H9 (cell line): ENCODE data around the gene NFE2. TPM values are rescaled to one million over a fixed set of nuclear protein-coding genes. Genes with fewer than 3 reads are reported as not detected.
A peak's percentile ranks its signal among the peaks of the same experiment; 100 is the strongest.

Experiments
- DNase-seq: peaks from one replicate; pipeline ENCODE4 v3.0.0-alpha.2; 2017
- H2AFZ ChIP-seq: one replicate; pipeline ENCODE4 v1.6.1; 2013; ENCODE audit warnings: mild to moderate bottlenecking, low read length, control low read depth, moderate library complexity
- H2AK5ac ChIP-seq: 2 replicates; pipeline ENCODE4 v1.6.1; 2013; ENCODE audit warnings: low read length, control low read depth, mixed read lengths; ENCODE audit not compliant: insufficient read length
- H2BK120ac ChIP-seq: one replicate; pipeline ENCODE4 v1.6.1; 2013; ENCODE audit warnings: low read depth, mild to moderate bottlenecking, low read length, control low read depth, inconsistent platforms; ENCODE audit not compliant: poor library complexity, severe bottlenecking
- H2BK12ac ChIP-seq: 2 replicates; pipeline ENCODE4 v1.6.1; 2013; ENCODE audit warnings: low read length, control low read depth, mixed read lengths, low read depth; ENCODE audit not compliant: insufficient read length
- H2BK15ac ChIP-seq: 2 replicates; pipeline ENCODE4 v1.6.1; 2013; ENCODE audit warnings: low read depth, low read length, control low read depth
- H2BK20ac ChIP-seq: one replicate; pipeline ENCODE4 v1.6.1; 2013; ENCODE audit warnings: low read depth, mild to moderate bottlenecking, low read length, control low read depth, inconsistent platforms; ENCODE audit not compliant: poor library complexity, severe bottlenecking
- H2BK5ac ChIP-seq: 2 replicates; pipeline ENCODE4 v1.6.1; 2013; ENCODE audit warnings: low read length, control low read depth, mixed read lengths; ENCODE audit not compliant: insufficient read length
- H3K14ac ChIP-seq: 2 replicates; pipeline ENCODE4 v1.6.1; 2013; ENCODE audit warnings: low read length, control low read depth; ENCODE audit not compliant: insufficient read depth
- H3K18ac ChIP-seq: 2 replicates; pipeline ENCODE4 v1.6.1; 2013; ENCODE audit warnings: low read depth, mild to moderate bottlenecking, mixed read lengths, low read length, control low read depth; ENCODE audit not compliant: insufficient read length
- H3K23ac ChIP-seq: 2 replicates; pipeline ENCODE4 v1.6.1; 2013; ENCODE audit warnings: low read length, control low read depth, mixed read lengths, low read depth; ENCODE audit not compliant: insufficient read length
- H3K23me2 ChIP-seq: 2 replicates; pipeline ENCODE4 v1.6.1; 2013; ENCODE audit warnings: low read depth, mild to moderate bottlenecking, mixed read lengths, low read length, control low read depth; ENCODE audit not compliant: insufficient read length, poor library complexity, severe bottlenecking
- H3K27ac ChIP-seq: 2 replicates; pipeline ENCODE4 v1.5.1; 2013; ENCODE audit warnings: low read length, control low read depth, mixed read lengths, low read depth; ENCODE audit not compliant: insufficient read length
- H3K27me3 ChIP-seq: 2 replicates; pipeline ENCODE4 v1.6.1; 2013; ENCODE audit warnings: low read length, control low read depth, inconsistent platforms; ENCODE audit not compliant: insufficient read depth
- H3K4ac ChIP-seq: 2 replicates; pipeline ENCODE4 v1.6.1; 2013; ENCODE audit warnings: low read depth, mild to moderate bottlenecking, control low read depth, inconsistent platforms, low read length, moderate library complexity
- H3K4me1 ChIP-seq: 2 replicates; pipeline ENCODE4 v1.6.1; 2013; ENCODE audit warnings: low read length, control low read depth, inconsistent platforms; ENCODE audit not compliant: insufficient read depth
- H3K4me2 ChIP-seq: 2 replicates; pipeline ENCODE4 v1.6.1; 2013; ENCODE audit warnings: low read length, control low read depth, mixed read lengths; ENCODE audit not compliant: insufficient read length, insufficient read depth
- H3K56ac ChIP-seq: 2 replicates; pipeline ENCODE4 v1.6.1; 2013; ENCODE audit warnings: low read depth, mild to moderate bottlenecking, mixed read lengths, low read length, control low read depth; ENCODE audit not compliant: insufficient read length
- H3K79me1 ChIP-seq: 2 replicates; pipeline ENCODE4 v1.6.1; 2013; ENCODE audit warnings: low read depth, mild to moderate bottlenecking, moderate library complexity, low read length, control low read depth, inconsistent platforms; ENCODE audit not compliant: insufficient read depth, poor library complexity, severe bottlenecking
- H3K79me2 ChIP-seq: 2 replicates; pipeline ENCODE4 v1.6.1; 2013; ENCODE audit warnings: low read length, control low read depth, inconsistent platforms; ENCODE audit not compliant: insufficient read depth
- H3K9ac ChIP-seq: 2 replicates; pipeline ENCODE4 v1.6.1; 2013; ENCODE audit warnings: low read length, control low read depth, mixed read lengths; ENCODE audit not compliant: insufficient read length; ENCODE audit errors: extremely low read depth
- H3K9me3 ChIP-seq: one replicate; pipeline ENCODE4 v1.6.1; 2013; ENCODE audit warnings: low read depth, low read length, inconsistent platforms; ENCODE audit not compliant: control insufficient read depth
- H3T11ph ChIP-seq: one replicate; pipeline ENCODE4 v1.6.1; 2013; ENCODE audit warnings: mild to moderate bottlenecking, low read length, control low read depth, inconsistent platforms
- H4K20me1 ChIP-seq: one replicate; pipeline ENCODE4 v1.6.1; 2013; ENCODE audit not compliant: control insufficient read depth, insufficient read length, insufficient read depth
- H4K5ac ChIP-seq: 2 replicates; pipeline ENCODE4 v1.6.1; 2013; ENCODE audit warnings: low read depth, mild to moderate bottlenecking, mixed read lengths, low read length, control low read depth; ENCODE audit not compliant: insufficient read length
- H4K8ac ChIP-seq: replicated peaks from 2 replicates; pipeline ENCODE4 v1.6.1; 2013; ENCODE audit warnings: low read length, control low read depth, mixed read lengths, low read depth; ENCODE audit not compliant: insufficient read length
- H4K91ac ChIP-seq: 2 replicates; pipeline ENCODE4 v1.6.1; 2013; ENCODE audit warnings: low read depth, mild to moderate bottlenecking, moderate library complexity, mixed read lengths, low read length, control low read depth; ENCODE audit not compliant: insufficient read length
- H3K27ac Mint-ChIP-seq, 3 experiments: 2 replicates in 2 of 3; 3 replicates in 1 of 3; pipeline ENCODE4 v1.8.0; 2020 to 2021; ENCODE audit warnings: mixed read lengths in 3 of 3, mild to moderate bottlenecking in 1 of 3, moderate library complexity in 1 of 3
- H3K27me3 Mint-ChIP-seq: 2 replicates; pipeline ENCODE4 v1.8.0; 2021; ENCODE audit warnings: low read depth, mild to moderate bottlenecking, moderate library complexity, mixed read lengths
- H3K36me3 Mint-ChIP-seq, 3 experiments: 2 replicates in 2 of 3; 3 replicates in 1 of 3; pipeline ENCODE4 v1.8.0; 2020 to 2021; ENCODE audit warnings: low read depth in 3 of 3, mixed read lengths in 3 of 3; ENCODE audit not compliant: insufficient read depth in 1 of 3
- H3K4me1 Mint-ChIP-seq, 2 experiments: 2 replicates each; pipeline ENCODE4 v1.8.0; 2020; ENCODE audit warnings: mixed read lengths in 2 of 2
- H3K4me3 Mint-ChIP-seq, 2 experiments: 2 replicates in 1 of 2; 3 replicates in 1 of 2; pipeline ENCODE4 v1.8.0; 2020 to 2021; ENCODE audit warnings: mild to moderate bottlenecking in 2 of 2, mixed read lengths in 2 of 2, moderate library complexity in 1 of 2
- H3K9me3 Mint-ChIP-seq, 2 experiments: 2 replicates in 1 of 2; 3 replicates in 1 of 2; pipeline ENCODE4 v1.8.0; 2020; ENCODE audit warnings: mild to moderate bottlenecking in 2 of 2, mixed read lengths in 2 of 2, moderate library complexity in 1 of 2
- WGBS: extraction: QIAGEN DNeasy Blood & Tissue Kit; methylation state at CpG from one replicate; pipeline ENCODE4 v1.1.7; 2013; ENCODE audit warnings: missing lambda C conversion rate, low lambda C conversion rate, mixed read lengths; ENCODE audit not compliant: insufficient read length; ENCODE audit errors: extremely low coverage; 5-methylcytosine and 5-hydroxymethylcytosine counted together
- total RNA-seq: library from RNA; stranded (reverse); gene quantifications from 2 replicates; pipeline ENCODE4 v1.2.1, GENCODE V29; 2021
- TF ChIP-seq, protein P1 (sequence below): fragments of 200-600 bp; sonication (generic); conservative IDR thresholded peaks from 3 replicates; pipeline ENCODE4 v1.8.0; 2021; ENCODE audit warnings: antibody characterized with exemption, mild to moderate bottlenecking

Gene NFE2
- total RNA-seq, 1 experiment from 2014 or later = 1.2 TPM

GRCh38 chr12:54257332-54257731 is 43.5 kb downstream of the NFE2 start:
- Histone ChIP-seq H2BK12ac (no peak overlapping the region), H3K14ac (no peak overlapping the region), H3K18ac (no peak overlapping the region), H3K4ac (no peak overlapping the region), H2BK5ac (no peak overlapping the region), H3K9ac (no peak overlapping the region), H3K9me3 (no peaks in the 10 kb centered on the region), H3K23ac (no peak overlapping the region), H2BK15ac (no peak overlapping the region), H2AK5ac (no peak overlapping the region), H2BK120ac (no peak overlapping the region), H3K4me2 (no peak overlapping the region), H4K5ac (no peak overlapping the region), H3K79me2 (no peaks in the 10 kb centered on the region; the same call in 1 of the 2 replicates), H3K4me1 (peaks cover 10% of the 10 kb centered on the region; the same call in 1 of the 2 replicates), H3K79me1 (no peaks in the 10 kb centered on the region), H2BK20ac (no peak overlapping the region), H3K56ac (no peak overlapping the region), H2AFZ (no peak overlapping the region), H4K8ac (no peak overlapping the region), H3K27me3 (no peaks in the 10 kb centered on the region), H4K20me1 (no peaks in the 10 kb centered on the region), H4K91ac (no peak overlapping the region), H3K23me2 (peaks cover 3% of the 10 kb centered on the region), H3T11ph (peak overlapping the region; percentile 59), H3K27ac (peak overlapping the region; percentile 21)
- no peak for DNase-seq
- no CpG with 5 or more reads among the region's 8 CpGs for WGBS
- Mint-ChIP-seq H3K4me3 (no peak overlapping the region), H3K9me3 (no peaks in the 10 kb centered on the region), H3K27ac (peak overlapping the region; percentile 94 to 99 (median 98)), H3K36me3 (peaks cover 32 to 45% (median 43%) of the 10 kb centered on the region in 3 experiments; a peak in 6 of 7 replicates), H3K27me3 (no peaks in the 10 kb centered on the region), H3K4me1 (peaks cover 38 to 48% of the 10 kb centered on the region in 2 experiments)
- TF ChIP-seq, protein P1, sequence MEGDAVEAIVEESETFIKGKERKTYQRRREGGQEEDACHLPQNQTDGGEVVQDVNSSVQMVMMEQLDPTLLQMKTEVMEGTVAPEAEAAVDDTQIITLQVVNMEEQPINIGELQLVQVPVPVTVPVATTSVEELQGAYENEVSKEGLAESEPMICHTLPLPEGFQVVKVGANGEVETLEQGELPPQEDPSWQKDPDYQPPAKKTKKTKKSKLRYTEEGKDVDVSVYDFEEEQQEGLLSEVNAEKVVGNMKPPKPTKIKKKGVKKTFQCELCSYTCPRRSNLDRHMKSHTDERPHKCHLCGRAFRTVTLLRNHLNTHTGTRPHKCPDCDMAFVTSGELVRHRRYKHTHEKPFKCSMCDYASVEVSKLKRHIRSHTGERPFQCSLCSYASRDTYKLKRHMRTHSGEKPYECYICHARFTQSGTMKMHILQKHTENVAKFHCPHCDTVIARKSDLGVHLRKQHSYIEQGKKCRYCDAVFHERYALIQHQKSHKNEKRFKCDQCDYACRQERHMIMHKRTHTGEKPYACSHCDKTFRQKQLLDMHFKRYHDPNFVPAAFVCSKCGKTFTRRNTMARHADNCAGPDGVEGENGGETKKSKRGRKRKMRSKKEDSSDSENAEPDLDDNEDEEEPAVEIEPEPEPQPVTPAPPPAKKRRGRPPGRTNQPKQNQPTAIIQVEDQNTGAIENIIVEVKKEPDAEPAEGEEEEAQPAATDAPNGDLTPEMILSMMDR = no peak
